Activated CD8-positive, alpha-beta memory T cell treated with anti-CD3 and anti-CD28 coated beads, Interleukin-2, amount 50 U/mL, for 48 hours (primary cell): Measurements from ENCODE around the gene C1QTNF1.
A peak's percentile ranks its signal among the peaks of the same experiment; 100 is the strongest.
"Not testable (repeated sequence)": the region's sequence is repeated elsewhere in the genome, so short reads cannot be mapped to it uniquely, and the experiment has no call there.

Source experiments
- DNase-seq: peaks from one replicate; pipeline ENCODE4 v3.0.0-alpha.2; 2020

Gene C1QTNF1

DNA sequence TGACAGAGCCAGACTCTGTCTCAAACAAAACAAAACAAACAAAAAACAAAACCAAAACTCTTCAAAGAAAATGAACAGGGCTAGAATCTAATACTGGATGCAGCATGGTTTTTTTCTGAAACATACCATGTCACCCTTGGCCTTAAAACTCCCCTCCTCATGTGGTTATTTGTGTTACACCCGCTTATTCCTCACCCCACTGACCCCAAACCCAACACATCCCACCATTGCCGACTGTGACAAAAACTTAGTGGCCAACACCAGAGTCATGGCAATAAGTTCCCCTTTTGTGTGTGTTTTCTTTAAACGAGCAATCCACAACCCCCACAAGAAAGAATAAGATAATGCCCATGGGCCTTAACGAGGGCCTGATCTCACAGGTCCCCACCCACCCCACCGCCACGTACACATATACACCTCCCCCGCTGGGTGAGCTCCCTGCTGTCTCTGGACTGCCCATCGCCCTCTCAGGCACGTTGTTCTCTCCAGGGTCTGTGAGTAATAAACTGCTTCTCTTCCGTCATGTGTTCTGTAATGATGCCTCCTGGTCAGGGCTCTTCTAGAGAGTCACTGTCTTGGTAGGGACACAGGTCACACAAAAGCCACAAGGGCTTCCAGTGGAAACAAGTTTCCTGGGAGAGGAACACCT is 33.9 kb downstream of the C1QTNF1 start:
- DNase-seq = no peak

- no peak for DNase-seq
Measured at GRCh38 chr17:79062691-79063090, 38.7 kb downstream of the C1QTNF1 start.

- DNase-seq = no peak
Measured at GRCh38 chr17:79064026-79064425, 40.1 kb downstream of the C1QTNF1 start.

DNA sequence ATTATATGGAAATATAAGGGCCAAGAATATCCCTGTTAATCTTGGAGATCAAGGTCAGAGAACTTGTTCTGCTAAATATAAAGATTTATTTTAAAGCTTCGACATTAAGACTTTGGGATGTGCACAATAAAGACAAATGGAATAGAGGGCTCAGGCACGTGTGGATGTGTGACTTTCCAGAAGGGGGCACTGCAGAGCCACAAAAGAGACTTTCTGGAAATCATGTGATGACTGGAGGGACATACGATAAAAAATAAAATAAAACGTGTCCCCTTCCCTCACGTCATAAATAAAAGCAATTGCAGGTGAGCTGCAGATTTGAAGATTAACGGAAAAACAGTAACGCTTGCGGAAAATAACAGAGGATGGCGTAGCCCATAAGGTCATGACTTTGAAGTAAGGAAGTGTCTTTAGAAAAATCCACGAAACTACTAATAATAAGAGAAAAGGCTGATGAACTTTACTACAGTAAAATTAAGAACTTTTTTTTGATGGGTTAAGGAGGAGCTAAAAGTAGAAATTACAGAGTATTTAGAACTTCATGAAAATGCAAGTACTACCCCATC is 41.2 kb downstream of the C1QTNF1 start:
- DNase-seq = no peak

GRCh38 chr17:79066963-79067362 is 43.0 kb downstream of the C1QTNF1 start:
- DNase-seq = no peak

DNA sequence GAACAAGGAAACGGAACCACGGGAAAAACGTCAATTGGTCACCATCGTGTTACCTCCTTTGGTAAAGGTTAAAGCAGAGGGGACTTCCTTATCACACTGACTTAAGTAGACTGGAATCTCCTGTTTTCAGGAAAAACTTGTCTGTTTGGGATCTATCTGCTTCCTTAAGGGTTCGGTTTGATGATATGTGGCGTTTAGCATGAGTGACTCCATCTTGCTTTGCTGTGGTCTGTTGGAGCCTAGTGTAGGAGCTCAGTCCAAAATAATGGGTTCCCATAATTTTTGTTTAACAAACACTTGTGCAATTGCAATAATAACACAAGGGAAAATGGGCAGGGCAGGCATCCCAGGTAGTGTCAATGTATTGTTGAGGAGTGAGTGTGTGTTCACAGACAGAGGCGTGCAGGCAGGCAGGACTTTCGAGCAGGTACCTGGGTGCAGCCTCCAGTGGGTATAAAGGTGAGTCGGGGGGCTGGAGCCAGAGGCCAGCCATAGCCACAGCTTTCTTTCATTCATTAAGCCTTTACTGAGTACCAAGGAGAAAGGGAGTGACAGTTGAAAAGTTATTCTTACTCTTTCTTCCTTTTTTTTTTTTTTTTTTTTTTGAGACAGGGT is 46.4 kb downstream of the C1QTNF1 start:
- no peak for DNase-seq

GRCh38 chr17:79071161-79071740 is 47.3 kb downstream of the C1QTNF1 start:
- no peak for DNase-seq

GRCh38 chr17:79072544-79072943 is 48.6 kb downstream of the C1QTNF1 start:
- DNase-seq = no peak

DNA sequence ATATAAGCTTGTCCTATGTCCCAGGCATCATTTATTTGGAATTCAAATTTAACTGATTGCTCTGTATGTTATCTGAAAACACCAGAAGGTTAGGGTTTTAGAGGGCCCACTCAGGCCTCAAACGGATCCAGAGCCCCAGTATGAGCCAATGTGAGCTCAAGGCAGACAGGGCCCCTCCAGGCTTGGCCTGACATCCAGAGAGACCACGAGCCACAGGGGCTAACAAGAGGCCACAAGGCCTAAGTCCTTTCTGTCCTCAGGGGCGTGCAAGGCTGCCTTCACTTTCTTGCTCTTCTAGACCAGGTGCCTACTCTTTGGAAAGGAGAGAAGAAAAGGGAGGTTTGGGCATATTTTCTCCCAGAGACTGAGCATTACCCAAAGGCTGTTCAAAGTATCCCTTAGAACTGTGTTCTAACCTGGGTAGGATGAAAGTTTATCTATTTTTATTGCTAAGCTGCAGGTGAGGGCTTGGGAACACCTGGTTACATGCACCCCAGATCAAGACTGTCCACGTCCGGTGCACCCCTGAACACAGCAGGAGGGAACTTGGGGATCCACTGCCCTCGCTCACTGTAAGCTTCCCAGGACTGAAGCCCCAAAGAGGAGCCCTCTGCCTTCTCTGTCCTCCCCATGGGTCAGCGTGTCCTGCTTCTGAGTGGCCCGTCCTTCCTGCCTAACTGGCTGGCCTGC is 49.2 kb downstream of the C1QTNF1 start:
- DNase-seq = no peak

DNA sequence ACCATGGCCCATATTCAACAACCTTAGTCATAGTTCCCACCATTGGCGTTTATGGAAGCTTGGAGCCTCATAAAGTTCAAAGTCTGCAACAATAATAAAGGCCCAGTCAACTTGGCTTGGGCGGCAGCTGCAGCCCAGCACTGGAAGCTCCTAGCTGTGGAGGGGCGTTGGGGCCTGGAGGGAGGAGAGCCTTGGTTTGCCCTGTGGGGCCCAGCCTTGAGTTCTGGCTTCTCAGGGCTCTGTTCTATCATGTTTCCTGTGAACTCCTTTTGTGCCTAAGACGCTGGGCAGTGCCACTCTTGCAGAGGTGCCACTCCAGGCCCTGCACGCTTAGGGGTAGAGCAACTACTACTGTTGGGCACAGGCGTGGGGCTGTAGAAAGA is 49.7 kb downstream of the C1QTNF1 start:
- DNase-seq = no peak

- DNase-seq = not testable (repeated sequence)
Measured at GRCh38 chr17:79074121-79074648, 50.2 kb downstream of the C1QTNF1 start.

DNA sequence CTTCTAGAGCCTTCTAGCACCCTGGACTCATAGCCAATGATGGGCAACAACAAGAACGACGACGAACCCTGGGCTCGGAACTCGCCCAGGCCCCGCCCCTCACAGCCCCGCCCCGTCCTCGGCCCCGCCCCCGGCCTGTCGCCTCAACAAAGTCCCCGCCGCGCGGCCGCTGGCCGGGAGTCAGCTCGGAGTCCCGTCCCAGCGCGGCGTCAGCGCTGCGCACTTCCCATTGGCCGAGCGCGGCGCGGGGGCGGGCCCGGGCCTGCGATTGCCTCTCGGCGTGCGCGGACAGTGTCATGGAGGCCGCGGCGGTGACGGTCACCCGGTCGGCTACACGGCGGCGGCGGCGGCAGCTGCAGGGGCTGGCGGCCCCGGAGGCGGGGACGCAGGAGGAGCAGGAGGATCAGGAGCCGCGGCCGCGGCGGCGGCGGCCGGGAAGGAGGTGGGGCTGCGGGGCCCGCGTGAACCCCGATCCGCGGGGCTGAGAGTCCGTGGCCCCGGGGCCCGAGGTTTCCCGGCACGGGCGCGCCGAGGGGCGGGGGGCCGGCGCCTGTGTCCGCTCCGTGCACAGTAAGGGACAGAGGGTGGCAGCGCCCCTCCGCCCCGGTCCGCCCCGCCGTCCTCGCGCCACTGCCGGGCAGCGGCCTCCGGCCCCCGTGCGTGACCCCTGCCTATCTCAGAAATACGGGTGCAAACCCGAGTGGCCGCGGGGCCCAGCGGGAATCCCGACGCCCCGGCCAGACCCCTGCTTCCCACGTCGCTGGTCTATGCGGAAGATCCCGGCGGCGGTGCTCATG is 50.9 kb downstream of the C1QTNF1 start, which contains the start of gene ENGASE:
ENGASE (plus strand) TSS at position 176 of the 797 bp plus-strand sequence; CDS start at position 297, 121 bp downstream.
- DNase-seq = peak; percentile 97

GRCh38 chr17:79075446-79075750 is 51.4 kb downstream of the C1QTNF1 start:
- no peak for DNase-seq

- DNase-seq = no peak
Measured at GRCh38 chr17:79075861-79076406, 52.0 kb downstream of the C1QTNF1 start.

- DNase-seq = no peak
Measured at GRCh38 chr17:79077587-79077986, 53.6 kb downstream of the C1QTNF1 start.

GRCh38 chr17:79078476-79079190 is 54.7 kb downstream of the C1QTNF1 start:
- no peak for DNase-seq

DNA sequence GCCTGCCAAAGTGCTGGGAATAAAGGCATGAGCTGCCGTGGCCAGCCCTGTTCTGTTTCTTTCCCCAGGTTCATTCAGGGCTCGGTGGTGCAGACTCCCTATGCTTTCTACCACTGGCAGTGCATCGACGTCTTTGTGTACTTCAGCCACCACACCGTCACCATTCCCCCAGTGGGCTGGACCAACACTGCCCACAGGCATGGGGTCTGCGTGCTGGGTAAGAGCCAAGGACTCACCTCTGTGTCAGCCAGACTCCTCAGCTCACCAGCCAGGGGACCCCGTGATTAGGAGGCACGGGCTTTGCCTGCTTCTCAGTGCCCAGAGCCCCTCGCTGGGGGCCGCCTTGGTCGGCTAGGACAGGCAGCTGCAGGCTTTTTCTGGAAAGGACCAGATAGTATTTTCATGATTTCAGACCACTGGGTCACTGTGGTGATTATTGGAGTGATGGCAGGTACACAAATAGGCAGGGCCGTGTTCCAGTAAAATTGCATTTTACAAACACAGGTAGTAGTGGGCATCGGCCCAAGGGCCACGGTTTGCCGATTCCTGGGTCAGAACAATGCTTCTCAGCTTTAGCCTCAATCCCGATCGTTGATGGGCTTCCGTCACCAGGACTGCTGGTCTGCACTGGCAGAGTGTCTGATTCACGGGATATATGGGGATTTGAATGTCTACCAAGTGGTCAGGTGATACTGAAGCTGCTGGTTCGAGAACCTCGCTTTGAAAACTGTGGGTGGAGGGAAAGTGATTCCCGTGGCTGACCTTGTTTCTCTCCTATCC is 55.6 kb downstream of the C1QTNF1 start:
- no peak for DNase-seq

GRCh38 chr17:79080349-79080748 is 56.4 kb downstream of the C1QTNF1 start:
- no peak for DNase-seq

DNA sequence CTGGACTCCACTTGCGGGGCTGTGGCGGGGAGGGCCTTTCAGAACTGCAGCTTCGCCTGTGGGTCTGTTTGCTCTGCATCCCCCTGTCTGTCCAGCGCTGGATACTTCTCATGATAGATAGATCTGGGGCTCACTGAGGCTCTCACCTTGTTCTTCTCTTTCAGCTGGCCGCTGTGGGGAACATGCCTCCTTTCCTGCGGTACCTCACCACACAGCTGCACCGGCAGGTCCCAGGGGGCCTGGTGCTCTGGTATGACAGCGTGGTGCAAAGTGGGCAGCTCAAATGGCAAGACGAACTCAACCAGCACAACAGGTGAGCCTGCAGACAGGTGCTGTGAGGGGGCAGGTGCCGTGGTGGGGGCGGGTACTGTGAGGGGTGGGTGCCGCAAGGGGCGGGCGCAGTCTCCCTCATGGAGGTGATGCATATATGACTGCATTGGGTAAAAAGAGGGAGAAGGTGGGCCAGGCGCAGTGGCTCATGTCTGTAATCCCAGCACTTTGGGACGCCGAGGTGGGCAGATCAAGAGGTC is 56.9 kb downstream of the C1QTNF1 start:
- DNase-seq = no peak

DNA sequence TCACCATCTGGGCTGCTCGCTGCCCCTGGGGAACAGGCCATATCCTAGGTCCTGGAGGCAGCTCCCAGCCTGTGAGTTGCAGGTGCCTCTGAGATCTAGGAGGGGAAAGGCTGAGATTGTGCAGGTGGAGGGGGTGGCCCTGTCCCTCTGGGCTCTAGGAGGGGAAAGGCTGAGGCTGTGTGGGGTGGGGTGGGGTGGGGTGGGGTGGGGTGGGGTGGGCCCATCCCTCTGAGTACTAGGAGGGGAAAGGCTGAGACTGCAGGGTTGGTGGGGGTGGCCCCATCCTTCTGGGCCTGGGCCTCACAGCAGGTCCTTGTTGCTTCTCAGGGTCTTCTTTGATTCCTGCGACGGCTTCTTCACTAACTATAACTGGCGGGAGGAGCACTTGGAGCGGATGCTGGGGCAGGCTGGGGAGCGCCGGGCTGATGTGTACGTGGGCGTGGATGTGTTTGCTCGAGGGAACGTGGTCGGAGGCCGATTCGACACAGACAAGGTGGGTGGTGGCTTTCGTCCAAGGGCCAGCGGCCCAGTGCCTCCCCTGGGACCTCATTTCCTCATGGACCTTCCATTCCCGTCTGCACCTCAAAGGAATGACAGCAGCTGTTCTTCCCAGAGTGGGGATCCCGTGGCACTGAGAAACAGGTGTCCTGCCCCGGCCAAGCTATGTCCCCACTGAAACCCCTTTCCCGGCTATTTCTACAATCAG is 57.8 kb downstream of the C1QTNF1 start:
- DNase-seq = no peak
